Omental fat pad (tissue), 4 donors: ENCODE data around the gene GINS2. TPM values are rescaled to one million over a fixed set of nuclear protein-coding genes. Genes with fewer than 3 reads are reported as not detected.

ENCODE experiments used
- ATAC-seq: fragments of 150-250 bp; one replicate; pipeline ENCODE4 v1.9.1; 2016; ENCODE audit warnings: mild to moderate bottlenecking, moderate library complexity; ENCODE audit not compliant: low FRiP score
- DNase-seq: peaks from one replicate; pipeline ENCODE4 v3.0.0-alpha.2; 2019; ENCODE audit warnings: low spot score
- CTCF ChIP-seq, 3 donors: fragments of 450-650 bp; IDR thresholded peaks; one replicate each; pipeline ENCODE4 v1.5.1; 2016 to 2017; ENCODE audit warnings: antibody characterized with exemption in 3 of 3, mild to moderate bottlenecking in 3 of 3, moderate library complexity in 2 of 3
- total RNA-seq, 4 donors: library from RNA; depleted of rRNA; stranded (reverse); fragments of >200 nt; gene quantifications; one replicate each; pipeline ENCODE4 v1.1.0, GENCODE V29; 2016

Gene GINS2
- total RNA-seq, 4 donors from 2014 or later: 0.25 to 0.72 TPM; not detected in 2

GRCh38 chr16:85633438-85633743 lies 55.4 kb downstream of the GINS2 start:
- DNase-seq: no peak
- TF ChIP-seq CTCF (IDR thresholded peaks at IDR 0.05): no peak
- no peak for ATAC-seq

- DNase-seq: no peak
- TF ChIP-seq CTCF (IDR thresholded peaks at IDR 0.05): no peak
- no peak for ATAC-seq
These were observed 55.9 kb downstream of the GINS2 start for GRCh38 chr16:85632709-85633437.

- ATAC-seq (no peak), DNase-seq (no peak)
- no peak for TF ChIP-seq CTCF (IDR thresholded peaks at IDR 0.05)
These were observed 56.9 kb downstream of the GINS2 start for GRCh38 chr16:85631802-85632393.

- ATAC-seq: no peak
These were observed 57.5 kb downstream of the GINS2 start for GRCh38 chr16:85631230-85631629.

GRCh38 chr16:85629853-85630252 lies 58.9 kb downstream of the GINS2 start:
- ATAC-seq (no peak), DNase-seq (no peak)
- no peak for TF ChIP-seq CTCF (IDR thresholded peaks at IDR 0.05)

More at GRCh38 chr16:85631230-85631629, 57.5 kb downstream of the GINS2 start:
- no peak for DNase-seq
- TF ChIP-seq CTCF (IDR thresholded peaks at IDR 0.05): no peak

- ATAC-seq: no peak
- no peak for TF ChIP-seq CTCF (IDR thresholded peaks at IDR 0.05)
- no peak for DNase-seq
These were observed 59.4 kb downstream of the GINS2 start for GRCh38 chr16:85629326-85629725.

GRCh38 chr16:85628645-85629044 lies 60.1 kb downstream of the GINS2 start:
- DNase-seq (no peak), ATAC-seq (no peak)

More at GRCh38 chr16:85628645-85629044, 60.1 kb downstream of the GINS2 start:
- no peak for TF ChIP-seq CTCF (IDR thresholded peaks at IDR 0.05)
